Stimulated activated CD8-positive, alpha-beta memory T cell treated with anti-CD3 and anti-CD28 coated beads, Interleukin-12 subunit alpha, Interleukin-12 subunit beta, amount 100 ng/mL, for 24 hours (primary cell): ENCODE data around the gene FHIT.

Experiments
- DNase-seq: peaks from one replicate; pipeline ENCODE4 v3.0.0-alpha.2; 2020; ENCODE audit errors: extremely low read depth

FHIT gene

GRCh38 chr3:60841355-60841754 is 409.9 kb downstream of the FHIT start:
- no peak for DNase-seq

- DNase-seq = no peak
Measured at GRCh38 chr3:60839246-60839645, 412.0 kb downstream of the FHIT start.

- DNase-seq = no peak
Measured at GRCh38 chr3:60835796-60836195, 415.5 kb downstream of the FHIT start.

- DNase-seq = no peak
Measured at GRCh38 chr3:60829058-60829457, 422.2 kb downstream of the FHIT start.

GRCh38 chr3:60827666-60828065 is 423.6 kb downstream of the FHIT start:
- DNase-seq = no peak

- DNase-seq = no peak
Measured at GRCh38 chr3:60826511-60826910, 424.7 kb downstream of the FHIT start.

- DNase-seq = no peak
Measured at GRCh38 chr3:60812502-60812901, 438.8 kb downstream of the FHIT start.

- DNase-seq = no peak
Measured at GRCh38 chr3:60810881-60811280, 440.4 kb downstream of the FHIT start.

- no peak for DNase-seq
Measured at GRCh38 chr3:60809857-60810610, 441.2 kb downstream of the FHIT start.

- DNase-seq = no peak
Measured at GRCh38 chr3:60803216-60804173, 447.8 kb downstream of the FHIT start.

GRCh38 chr3:60801307-60801706 is 449.9 kb downstream of the FHIT start:
- no peak for DNase-seq

- no peak for DNase-seq
Measured at GRCh38 chr3:60798456-60798855, 452.8 kb downstream of the FHIT start.

- DNase-seq = no peak
Measured at GRCh38 chr3:60792249-60792852, 458.9 kb downstream of the FHIT start.

GRCh38 chr3:60788185-60788584 is 463.1 kb downstream of the FHIT start:
- no peak for DNase-seq

- no peak for DNase-seq
Measured at GRCh38 chr3:60781935-60782334, 469.3 kb downstream of the FHIT start.

GRCh38 chr3:60779637-60780036 is 471.6 kb downstream of the FHIT start:
- no peak for DNase-seq

- DNase-seq = no peak
Measured at GRCh38 chr3:60775985-60776384, 475.3 kb downstream of the FHIT start.

- no peak for DNase-seq
Measured at GRCh38 chr3:60774617-60775016, 476.6 kb downstream of the FHIT start.

- DNase-seq = no peak
Measured at GRCh38 chr3:60772584-60772983, 478.7 kb downstream of the FHIT start.

- DNase-seq = no peak
Measured at GRCh38 chr3:60771766-60772165, 479.5 kb downstream of the FHIT start.

GRCh38 chr3:60770532-60770931 is 480.7 kb downstream of the FHIT start:
- no peak for DNase-seq

GRCh38 chr3:60767536-60767935 is 483.7 kb downstream of the FHIT start:
- DNase-seq = no peak
